ENCODE results near the gene ORC3.

DNA sequence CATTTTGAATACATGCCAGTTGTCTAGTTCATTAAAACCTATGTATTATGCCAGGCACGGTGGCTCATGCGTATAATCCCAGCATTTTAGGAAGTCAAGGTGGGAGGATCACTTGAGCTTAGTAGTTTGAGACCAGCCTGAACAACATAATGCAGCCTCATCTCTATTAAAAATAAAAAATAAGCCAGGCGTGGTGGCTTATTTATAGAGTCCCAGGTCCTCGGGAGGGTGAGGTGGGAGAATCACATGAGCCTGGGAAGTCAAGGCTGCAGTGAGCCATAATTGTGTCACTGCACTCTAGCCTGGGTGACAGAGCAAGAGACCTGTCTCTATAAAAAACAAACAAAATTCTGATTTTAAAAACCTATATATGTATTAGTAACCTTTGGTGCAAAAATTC lies 27.5 kb downstream of the ORC3 start:
- TF ChIP-seq CTCF (IDR thresholded peaks at IDR 0.05) = no peak
- no peak for TF ChIP-seq POLR2A (IDR thresholded peaks at IDR 0.05)
